GM18873 (cell line): ENCODE measurements around the gene C9orf153.
"Not testable (repeated sequence)": the region's sequence is repeated elsewhere in the genome, so short reads cannot be mapped to it uniquely, and the experiment has no call there.

Experiments used
- ATAC-seq: cut with Tn5 transposase; IDR thresholded peaks from one replicate; pipeline ENCODE4 v1.9.1; 2021; ENCODE audit warnings: mild to moderate bottlenecking, moderate library complexity, moderate number of reproducible peaks; ENCODE audit not compliant: unreplicated experiment, low FRiP score

The C9orf153 gene

DNA sequence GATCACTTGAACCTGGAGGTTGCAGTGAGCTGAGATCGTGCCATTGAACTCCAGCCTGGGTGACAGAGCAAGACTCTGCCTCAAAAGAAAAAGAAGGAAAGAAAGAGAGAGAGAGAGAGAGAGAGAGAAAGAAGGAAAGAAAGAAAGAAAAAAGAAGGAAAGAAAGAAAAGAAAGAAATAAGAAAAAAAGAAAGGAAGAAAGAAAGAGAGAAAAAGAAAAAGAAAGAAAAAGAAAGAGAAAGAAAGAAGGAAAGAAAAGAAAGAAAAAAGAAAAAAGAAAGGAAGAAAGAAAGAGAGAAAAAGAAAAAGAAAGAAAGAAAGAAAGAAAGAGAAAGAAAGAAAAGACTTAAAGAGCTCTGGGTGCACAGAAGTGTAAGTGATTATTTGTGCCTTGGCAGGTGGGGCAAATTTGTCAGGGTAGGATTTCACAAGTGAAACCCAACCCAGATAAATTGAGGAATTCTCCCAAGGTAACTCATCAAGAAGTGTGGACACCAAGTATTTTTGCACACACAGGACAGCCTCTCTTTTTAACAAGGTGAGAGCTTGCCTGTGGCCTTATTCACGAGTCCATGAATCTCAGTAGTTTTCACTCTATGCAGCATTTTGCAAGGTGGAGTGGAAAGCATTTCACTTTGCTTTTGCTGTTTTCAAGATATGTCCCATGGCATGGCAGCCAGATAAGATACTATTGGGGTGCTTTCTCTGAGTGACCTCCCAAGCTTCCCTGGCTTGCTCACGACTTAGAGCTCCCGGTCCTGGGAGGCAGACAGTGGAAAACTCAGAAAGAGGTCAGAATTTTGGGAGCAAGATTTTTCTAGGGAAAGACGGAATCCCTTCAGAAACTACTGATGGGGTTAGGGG is 57.8 kb downstream of the C9orf153 start:
- no peak for ATAC-seq

DNA sequence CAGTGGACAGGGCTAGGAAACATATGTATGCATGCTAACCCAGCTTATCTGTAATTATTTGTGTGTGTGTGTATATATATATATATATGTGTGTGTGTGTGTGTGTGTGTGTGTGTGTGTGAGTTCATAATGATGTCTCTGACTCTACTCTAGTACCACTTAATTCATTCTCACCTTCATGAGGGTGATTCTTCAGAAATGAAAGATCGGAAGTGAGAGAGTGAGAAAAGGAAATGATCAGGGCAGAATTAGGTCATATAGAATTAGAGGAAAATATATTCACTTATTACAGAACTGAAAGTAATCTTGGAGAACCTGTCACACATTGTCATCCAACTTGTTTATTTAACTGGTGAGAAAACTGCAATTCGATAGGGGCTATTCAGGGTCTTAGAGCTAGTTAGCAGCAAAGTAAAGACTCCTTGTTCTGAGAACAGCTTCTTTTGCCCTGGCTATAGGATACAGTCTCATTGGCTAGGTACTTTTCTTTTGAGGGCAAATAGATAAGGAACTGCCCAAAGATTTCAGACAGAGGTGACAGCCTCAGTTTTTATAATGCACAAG is 58.8 kb downstream of the C9orf153 start:
- ATAC-seq = no peak

DNA sequence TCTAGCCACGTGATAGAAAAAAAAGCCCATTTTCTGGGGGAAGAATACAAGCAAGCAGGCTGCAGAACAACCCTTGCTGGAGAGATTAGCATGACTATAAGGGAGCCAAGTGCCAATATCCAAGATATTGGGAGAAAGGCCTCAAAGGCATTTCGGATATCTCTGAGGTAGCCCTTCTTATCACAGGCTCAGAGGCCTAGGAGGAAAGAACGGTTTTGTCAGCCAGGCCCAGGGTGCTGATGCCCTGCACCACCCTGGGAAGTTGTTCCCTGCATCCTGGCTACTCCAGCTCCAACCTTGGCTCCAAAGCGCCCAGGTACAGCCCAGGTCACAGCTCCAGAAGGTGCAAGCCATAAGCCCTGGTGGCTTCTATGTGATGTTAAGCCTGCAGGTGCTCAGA is 66.4 kb downstream of the C9orf153 start:
- no peak for ATAC-seq

DNA sequence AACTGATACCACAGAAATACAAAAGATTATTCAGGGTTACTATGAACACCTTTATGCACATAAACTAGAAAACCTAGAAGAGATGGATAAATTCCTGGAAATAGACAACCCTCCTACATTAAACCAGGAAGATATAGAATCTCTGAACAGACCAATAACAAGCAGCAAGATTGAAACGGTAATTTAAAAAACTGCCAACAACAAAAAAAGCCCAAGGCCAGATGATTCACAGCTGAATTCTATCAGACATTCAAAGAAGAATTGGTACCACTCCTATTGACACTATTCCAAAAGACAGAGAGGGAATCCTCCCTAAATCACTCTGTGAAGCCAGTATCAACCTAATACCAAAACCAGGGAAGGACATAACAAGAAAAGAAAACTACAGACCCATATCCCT is 68.8 kb downstream of the C9orf153 start:
- not testable (repeated sequence) for ATAC-seq

DNA sequence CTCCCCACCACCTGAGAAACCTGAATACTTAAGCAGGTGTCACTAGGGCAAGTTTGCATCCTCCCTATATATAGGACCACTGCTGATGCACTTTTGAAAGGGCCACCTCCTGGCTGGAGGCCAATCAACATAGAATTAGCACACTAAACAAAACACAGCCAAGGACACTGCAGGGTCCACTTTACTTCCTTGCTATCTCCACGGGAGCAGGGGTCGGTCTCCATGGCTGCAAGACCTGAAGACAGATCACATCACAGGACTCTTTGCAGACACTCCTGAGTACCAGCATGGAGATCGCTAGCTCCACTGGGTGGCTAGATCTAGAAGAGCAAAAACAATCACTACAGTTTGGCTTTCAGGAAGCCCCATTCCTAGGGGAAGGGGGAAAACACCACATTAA is 72.3 kb downstream of the C9orf153 start:
- ATAC-seq = no peak

DNA sequence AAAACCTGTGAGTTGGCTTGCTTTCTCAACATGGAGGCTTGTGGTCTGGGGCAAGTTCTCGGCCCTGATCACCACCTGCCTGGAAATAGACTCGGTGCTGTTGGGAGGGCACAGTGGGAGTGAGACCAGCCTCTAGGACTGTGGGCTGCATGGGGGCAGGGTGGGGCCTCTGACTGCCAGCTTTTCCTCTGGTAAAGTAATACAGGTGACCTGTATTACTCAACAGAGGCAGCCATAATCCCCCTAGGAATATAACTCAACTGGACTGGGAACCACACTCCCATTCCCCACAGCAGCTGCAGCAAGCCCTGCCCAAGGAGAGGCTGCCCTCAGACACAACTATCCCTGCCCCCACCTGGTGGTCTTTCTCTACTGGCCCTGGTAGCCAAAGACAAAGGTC is 72.8 kb downstream of the C9orf153 start:
- no peak for ATAC-seq

DNA sequence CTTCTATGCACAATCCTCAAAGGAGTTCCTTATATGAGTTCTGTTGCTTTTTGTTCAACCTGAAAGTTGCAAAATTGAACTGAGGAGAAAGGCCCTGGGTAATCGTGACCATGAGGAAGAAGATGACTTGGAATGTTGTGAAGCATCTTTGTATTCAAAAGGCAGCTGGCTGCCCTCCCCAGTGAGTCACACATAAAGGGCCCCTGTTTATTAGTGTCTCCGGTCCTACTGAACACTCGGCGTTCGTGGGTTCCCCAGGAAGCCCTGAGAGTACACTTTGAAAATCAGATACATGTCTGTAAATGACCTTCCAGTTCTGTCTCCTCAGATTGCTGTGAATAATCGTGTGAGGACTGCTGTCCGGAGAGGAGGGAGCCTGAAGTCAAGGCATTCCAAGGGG is 73.6 kb downstream of the C9orf153 start:
- no peak for ATAC-seq

DNA sequence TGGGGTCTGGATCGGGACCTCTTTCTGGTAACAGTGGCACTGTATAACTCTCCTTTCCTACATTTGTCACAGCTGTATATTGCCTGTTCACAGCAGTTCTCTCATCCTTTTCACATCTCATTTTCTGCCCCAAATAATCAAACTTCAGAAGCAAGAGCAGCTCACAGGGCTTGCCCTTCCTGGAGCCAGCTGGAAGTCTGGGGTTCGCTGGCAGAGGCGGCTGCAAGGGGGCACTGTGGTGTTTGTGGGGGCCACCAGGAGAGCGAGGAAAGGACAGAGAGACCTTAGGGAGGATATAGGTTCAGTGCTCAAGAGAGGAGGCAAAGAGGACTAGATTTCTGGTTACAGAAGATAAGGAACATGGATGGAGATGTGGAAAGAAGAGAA is 75.3 kb downstream of the C9orf153 start:
- no peak for ATAC-seq

DNA sequence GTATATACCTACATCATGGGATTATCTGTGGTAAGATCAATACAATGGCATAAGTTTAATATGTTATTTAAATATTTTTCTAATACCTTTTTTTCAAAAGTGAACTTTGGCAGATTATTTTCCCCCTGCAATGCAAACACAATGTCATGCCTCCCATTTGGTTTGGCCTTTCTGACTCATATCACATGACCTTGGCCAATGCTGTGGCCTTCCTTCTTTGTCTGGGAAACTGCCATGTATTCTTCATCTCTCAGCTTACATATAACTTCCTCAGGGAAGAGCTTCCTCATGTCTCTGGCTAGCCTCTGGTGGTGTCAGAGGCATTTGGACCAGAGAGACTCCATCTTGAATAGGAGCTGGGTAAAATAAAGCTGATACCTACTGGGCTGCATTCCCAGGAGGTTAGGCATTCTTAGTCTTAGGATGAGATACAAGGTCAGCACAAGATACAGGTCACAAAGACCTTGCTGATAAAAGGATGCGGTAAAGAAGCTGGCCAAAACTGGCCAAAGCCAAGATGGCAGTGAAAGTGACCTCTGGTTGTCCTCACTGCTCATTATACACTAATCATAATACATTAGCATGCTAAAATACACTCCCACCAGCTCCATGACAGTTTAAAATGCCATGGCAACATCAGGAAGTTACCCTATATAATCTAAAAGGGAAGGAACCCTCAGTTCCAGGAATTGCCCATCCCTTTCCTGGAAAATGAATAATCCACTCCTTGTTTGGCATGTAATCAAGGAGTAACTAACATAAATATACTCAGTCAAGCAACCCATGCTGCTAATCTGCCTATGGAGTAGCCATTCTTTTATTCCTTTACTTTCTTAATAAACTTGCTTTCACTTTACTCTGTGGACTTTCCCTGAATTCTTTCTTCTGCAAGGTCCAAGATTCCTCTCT is 76.0 kb downstream of the C9orf153 start:
- ATAC-seq = no peak

DNA sequence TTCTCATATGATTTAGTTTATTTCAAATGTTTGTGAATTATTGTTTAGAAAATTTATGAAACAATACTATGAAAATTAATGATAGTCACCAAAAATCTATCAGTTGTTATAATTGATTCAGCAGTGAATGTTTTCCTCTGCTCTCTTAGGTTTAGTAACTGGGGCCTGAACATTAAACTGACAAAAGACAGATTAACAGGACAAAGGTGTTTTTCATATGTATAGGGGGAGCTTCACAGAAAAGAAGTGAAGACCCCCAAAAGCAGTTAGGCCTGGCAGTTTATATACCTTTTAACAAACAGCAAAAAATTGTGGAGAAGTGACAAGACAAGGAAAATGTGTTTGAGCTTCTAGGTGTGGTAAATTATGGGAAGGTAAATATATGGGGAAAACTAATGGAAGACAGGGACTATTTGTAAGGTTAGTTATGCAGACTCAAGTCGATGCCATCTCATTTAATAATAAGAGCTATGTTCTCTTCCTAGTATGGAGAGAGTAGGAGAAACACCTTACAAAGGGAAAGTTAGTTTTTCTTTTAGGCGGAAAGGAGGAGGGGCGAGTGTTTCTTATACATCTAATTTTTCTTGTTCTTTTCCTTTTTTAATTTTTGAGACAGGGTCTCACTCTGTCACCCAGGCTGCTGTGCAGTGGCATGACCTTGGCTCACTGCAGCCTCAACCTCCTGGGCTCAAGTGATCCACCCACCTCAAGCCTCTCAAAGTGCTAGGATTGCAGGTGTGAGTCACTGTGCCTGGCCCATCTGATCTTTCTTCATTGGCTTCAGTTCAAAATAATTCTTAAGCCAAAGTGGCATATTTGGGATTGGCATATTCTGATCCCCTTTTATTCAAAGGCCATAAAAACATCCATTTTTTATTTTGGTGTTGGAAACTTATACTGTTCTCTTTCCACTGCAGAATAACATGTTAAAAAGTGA is 77.8 kb downstream of the C9orf153 start:
- no peak for ATAC-seq

DNA sequence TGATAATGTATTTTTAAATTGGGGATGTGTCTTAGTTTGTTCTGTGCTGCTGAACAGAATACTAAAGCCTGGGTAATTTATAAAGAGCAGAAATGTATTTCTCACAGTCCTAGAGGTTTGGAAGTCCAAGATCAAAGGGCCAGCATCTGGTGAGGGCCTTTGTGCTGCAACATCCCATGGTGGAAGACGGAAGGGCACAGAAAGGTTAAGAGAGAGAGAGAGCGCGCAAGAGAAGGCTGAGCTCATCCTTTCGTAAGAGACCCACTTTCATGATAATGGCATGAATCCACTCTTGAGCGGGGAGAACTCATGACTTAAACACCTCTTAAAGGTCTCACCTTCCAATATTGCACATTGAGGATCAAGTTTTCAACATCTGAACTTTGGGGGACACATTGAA is 81.0 kb downstream of the C9orf153 start:
- no peak for ATAC-seq

DNA sequence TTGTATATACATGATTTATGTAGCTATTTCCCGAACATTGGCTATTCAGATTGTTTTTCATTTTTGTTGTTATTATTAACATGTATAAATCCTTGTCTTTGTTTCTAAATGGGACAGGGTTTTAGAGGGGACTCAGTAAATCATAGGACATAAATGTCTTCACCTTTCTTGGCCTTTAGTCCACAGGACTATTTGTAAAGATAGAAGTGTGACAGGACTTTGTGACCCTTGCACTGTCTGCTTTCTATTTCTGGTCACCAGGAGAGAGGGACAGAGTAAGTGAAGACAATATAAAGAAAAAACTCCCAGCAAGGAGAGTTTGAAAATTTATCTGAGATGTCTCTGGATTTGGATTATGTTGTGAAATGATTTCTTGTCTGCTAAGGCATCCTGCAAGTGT is 81.5 kb downstream of the C9orf153 start:
- no peak for ATAC-seq

DNA sequence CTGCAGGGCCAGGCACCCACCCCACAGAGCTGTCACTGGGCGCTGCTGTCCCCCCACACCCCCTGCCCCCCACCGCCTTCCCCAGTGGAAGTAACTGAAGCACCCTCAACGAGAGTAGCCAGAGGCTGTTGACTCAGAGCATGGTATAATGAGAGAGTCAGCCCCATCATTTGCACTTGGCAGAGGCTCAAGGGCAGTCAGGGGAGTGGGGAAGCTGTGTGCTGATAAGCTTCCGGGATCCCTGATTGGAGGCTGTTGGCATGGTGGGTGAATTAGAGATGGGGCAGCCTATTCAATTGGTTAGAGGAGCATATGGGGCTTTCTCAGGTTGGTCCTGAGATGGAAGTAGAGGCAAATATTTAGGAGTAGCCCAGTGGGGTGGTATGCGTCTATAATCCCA is 83.0 kb downstream of the C9orf153 start:
- ATAC-seq = no peak

DNA sequence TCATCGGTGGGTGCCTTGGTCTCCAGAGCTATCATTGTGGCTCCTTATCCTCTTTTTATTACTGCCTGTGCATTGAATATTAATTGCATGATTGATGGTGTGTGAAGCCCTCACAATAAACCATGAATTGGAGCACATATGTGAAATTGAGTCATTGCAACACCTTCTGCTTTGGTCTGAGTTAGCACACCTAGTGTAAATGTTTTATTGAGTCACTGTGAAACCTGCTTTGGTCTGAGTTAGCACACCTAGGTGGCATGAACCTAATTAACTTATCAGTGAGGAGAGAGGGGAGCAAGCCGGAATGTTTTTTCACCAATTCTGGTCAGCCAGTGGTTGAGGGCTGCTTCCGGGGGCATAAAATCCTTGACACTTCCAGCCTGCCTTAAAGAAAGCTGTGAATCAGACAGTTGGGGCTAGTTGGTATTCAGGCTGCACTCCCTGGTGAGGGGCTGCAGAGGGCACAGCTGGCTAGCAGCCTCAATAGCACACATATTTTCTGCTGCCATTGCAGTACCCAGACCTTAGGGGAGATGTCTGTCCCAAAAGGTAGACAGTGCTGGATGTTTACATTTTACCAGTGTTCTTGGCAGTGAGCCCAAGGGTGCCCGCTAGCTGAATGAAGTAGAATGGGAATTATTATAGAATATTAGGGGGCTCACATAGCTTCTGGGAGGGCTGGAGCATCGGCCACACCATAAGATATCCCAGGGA is 83.6 kb downstream of the C9orf153 start:
- no peak for ATAC-seq

DNA sequence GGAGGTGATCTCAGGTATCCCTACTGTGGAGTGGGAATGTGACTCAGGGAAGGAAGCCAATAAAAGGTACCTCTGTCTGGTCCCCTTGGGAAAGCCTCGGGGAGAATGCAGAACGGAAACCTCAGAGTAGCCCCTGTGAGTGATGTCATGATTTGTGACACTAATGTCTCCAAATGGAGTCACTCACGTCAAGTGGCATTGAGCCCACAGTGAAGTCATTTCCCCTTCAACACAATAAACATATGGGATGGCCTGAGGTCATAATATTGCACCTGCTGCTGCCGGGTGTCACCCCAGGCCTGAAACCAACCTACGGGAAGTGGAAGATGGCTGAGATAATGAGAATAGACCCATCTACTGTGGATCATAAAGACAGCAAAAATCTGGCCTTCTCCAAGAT is 84.2 kb downstream of the C9orf153 start:
- no peak for ATAC-seq
